ENCODE results near the gene RCC1. TPM values are rescaled to one million over a fixed set of nuclear protein-coding genes. Genes with fewer than 3 reads are reported as not detected.
"Not testable (repeated sequence)": the region's sequence is repeated elsewhere in the genome, so short reads cannot be mapped to it uniquely, and the experiment has no call there.

Gene RCC1
- total RNA-seq, 1 donor from 2014 or later: 6.3 TPM

DNA sequence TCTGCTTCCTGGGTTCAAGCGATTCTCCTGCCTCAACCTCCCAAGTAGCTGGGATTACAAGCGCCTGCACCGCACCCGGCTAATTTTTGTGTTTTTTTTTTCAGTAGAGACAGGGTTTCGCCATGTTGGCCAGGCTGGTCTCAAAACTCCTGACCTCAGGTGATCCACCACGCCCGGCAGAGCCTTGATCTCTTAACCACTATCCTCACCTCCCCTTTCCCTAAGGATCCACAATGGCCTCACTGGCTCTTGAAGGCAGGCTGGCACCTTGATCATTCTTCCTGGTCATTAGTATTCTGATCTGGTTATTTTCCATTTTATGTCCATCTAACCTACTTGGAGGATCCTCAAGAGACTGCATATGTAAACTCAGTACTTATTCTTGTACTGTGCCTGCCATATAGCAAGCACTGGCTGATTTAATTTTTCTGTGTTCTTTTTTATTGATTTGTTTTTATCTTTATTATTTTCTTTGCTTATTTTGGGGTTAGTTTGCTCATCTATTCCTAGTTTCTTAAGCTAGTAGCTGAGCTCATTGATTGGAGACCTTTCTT lies 6.3 kb downstream of the RCC1 start:
- TF ChIP-seq, protein P1, sequence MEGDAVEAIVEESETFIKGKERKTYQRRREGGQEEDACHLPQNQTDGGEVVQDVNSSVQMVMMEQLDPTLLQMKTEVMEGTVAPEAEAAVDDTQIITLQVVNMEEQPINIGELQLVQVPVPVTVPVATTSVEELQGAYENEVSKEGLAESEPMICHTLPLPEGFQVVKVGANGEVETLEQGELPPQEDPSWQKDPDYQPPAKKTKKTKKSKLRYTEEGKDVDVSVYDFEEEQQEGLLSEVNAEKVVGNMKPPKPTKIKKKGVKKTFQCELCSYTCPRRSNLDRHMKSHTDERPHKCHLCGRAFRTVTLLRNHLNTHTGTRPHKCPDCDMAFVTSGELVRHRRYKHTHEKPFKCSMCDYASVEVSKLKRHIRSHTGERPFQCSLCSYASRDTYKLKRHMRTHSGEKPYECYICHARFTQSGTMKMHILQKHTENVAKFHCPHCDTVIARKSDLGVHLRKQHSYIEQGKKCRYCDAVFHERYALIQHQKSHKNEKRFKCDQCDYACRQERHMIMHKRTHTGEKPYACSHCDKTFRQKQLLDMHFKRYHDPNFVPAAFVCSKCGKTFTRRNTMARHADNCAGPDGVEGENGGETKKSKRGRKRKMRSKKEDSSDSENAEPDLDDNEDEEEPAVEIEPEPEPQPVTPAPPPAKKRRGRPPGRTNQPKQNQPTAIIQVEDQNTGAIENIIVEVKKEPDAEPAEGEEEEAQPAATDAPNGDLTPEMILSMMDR (IDR thresholded peaks at IDR 0.05; ENCODE audit: borderline replicate concordance): no peak
- Histone ChIP-seq H3K27ac (replicated peaks) (no peak overlapping the region), H3K27me3 (ENCODE audit: low read depth) (no peaks in the 10 kb centered on the region), H3K9me3 (replicated peaks) (no peaks in the 10 kb centered on the region), H3K36me3 (peaks cover 76% of the 10 kb centered on the region), H3K4me3 (no peak overlapping the region), H3K4me1 (peaks cover 45% of the 10 kb centered on the region)
- intact Hi-C loops (cut with micrococcal nuclease): no loop called here
- DNase-seq: no peak

DNA sequence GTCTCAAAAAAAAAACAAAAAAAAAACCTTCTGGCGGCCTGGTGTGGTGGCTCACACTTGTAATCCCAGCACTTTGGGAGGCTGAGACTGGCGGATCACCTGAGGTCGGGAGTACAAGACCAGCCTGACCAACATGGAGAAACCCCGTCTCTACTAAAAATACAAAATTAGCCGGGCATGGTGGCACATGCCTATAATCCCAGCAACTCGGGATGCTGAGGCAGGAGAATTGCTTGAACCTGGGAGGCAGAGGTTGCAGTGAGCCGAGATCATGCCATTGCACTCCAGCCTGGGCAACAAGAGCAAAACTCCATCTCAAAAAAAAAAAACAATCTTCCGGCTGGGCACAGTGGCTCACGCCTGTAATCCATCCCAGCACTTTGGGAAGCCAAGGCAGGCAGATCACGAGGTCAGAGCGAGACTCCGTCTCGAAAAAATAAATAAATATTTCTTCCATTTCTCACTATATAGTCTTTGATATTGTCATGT lies 8.6 kb downstream of the RCC1 start:
- H3K4me3 ChIP-seq; H3K9me3 ChIP-seq (replicated peaks); DNase-seq; H3K27me3 ChIP-seq (ENCODE audit: low read depth); H3K27ac ChIP-seq (replicated peaks); intact Hi-C loops (cut with micrococcal nuclease): not testable (repeated sequence)
- Histone ChIP-seq H3K4me1 (peaks cover 37% of the 10 kb centered on the region), H3K36me3 (peaks cover 58% of the 10 kb centered on the region)

DNA sequence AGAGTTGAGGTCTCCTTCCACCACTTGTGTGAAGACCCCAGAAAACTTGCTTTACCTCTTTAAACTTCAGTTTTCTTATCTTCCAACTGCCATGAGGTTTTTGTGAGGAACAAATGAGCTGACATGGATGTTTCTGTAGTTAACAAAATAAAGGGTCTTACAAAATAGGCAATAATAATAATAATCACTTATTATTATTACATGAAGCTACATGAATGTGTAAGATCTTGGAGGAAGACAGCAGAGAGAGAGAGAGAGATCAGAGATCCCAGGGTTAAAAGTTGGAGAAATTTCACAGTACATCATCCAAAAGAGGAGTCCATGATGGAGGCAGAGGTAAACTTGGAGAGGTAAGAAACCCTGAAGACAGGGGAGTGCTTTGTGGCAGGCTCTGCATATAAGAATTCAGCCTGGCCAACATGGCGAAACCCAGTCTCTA lies 10.7 kb downstream of the RCC1 start:
- no peak for DNase-seq
- Histone ChIP-seq H3K27ac (replicated peaks) (no peak overlapping the region), H3K36me3 (peaks cover 38% of the 10 kb centered on the region), H3K4me1 (peaks cover 20% of the 10 kb centered on the region), H3K9me3 (replicated peaks) (no peaks in the 10 kb centered on the region), H3K4me3 (no peak overlapping the region), H3K27me3 (ENCODE audit: low read depth) (no peaks in the 10 kb centered on the region)
- intact Hi-C loops (cut with micrococcal nuclease): no loop called here
- TF ChIP-seq, protein P1 (IDR thresholded peaks at IDR 0.05; ENCODE audit: borderline replicate concordance): no peak

DNA sequence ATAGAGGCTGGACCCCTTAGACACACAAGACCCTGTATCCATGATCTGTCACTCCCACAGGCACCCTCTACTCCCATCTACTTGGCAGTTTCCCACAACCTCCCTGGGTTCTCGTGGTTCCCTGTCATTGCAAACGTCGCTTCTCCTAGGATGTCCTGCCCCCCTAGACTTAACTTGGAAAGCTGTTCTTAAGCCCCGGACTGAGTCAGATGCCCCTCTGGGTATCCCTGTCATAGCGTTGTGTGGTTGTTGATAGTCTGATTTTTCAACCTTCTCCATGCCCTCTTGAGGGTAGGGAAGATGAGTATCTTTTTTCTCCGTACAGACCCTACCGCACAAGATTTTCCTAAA lies 11.8 kb downstream of the RCC1 start:
- no peak for DNase-seq
- Histone ChIP-seq H3K27me3 (ENCODE audit: low read depth) (no peaks in the 10 kb centered on the region), H3K9me3 (replicated peaks) (no peaks in the 10 kb centered on the region), H3K27ac (replicated peaks) (peak overlapping the region; percentile 92), H3K4me3 (peak overlapping the region; percentile 77), H3K36me3 (peaks cover 27% of the 10 kb centered on the region), H3K4me1 (peaks cover 16% of the 10 kb centered on the region)
- TF ChIP-seq, protein P1 (IDR thresholded peaks at IDR 0.05; ENCODE audit: borderline replicate concordance): no peak
- intact Hi-C loops (cut with micrococcal nuclease): no loop called here

DNA sequence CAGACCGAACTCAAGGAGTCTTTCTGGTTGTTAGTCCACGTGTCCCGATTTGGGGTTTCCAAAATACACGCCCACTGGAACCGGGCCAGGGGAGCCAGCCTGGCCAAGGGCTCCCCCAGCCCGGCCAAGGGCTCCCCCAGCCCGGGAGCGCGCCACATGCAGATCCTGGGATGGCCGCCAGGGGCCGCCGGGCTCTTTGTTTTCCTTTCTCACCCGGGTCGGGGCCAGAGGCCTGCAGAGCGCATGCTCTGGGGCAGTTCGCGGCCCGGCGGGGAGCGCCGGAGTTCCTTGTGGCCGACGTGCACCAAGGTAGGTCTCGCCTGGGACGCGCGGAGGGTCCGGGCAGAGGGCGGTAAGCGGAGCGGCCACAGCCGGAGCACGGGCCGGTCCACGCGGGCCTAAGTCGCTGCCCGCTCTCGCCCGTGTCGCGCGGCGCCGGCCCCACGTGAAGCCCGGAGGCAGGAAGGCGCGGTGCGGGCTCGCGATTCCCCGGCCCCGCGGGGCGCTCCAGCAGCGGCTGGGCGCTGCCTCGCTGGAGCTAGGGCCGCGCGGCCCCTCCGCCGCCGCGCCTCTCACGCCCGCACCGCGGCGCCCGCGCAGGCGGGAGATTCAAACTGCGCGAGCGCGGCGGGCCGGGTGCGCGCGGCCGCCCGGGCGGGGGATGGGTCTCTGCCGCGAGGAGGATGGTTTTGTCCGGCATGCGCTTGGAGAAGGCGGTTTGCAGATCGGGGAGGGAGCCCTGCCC lies 12.3 kb downstream of the RCC1 start:
- Histone ChIP-seq H3K4me1 (peaks cover 16% of the 10 kb centered on the region), H3K9me3 (replicated peaks) (no peaks in the 10 kb centered on the region)
- intact Hi-C loops (cut with micrococcal nuclease): no loop called here

More for the DNA sequence above, 12.3 kb downstream of the RCC1 start:
- Histone ChIP-seq H3K36me3 (peaks cover 21% of the 10 kb centered on the region), H3K4me3 (peak overlapping the region; percentile 77), H3K27ac (replicated peaks) (peak overlapping the region; percentile 92), H3K27me3 (ENCODE audit: low read depth) (no peaks in the 10 kb centered on the region)
- TF ChIP-seq, protein P1 (IDR thresholded peaks at IDR 0.05; ENCODE audit: borderline replicate concordance): peak; percentile 99
- peak; percentile 90 for DNase-seq
